ENCODE results near the gene SERPIND1.

DNA sequence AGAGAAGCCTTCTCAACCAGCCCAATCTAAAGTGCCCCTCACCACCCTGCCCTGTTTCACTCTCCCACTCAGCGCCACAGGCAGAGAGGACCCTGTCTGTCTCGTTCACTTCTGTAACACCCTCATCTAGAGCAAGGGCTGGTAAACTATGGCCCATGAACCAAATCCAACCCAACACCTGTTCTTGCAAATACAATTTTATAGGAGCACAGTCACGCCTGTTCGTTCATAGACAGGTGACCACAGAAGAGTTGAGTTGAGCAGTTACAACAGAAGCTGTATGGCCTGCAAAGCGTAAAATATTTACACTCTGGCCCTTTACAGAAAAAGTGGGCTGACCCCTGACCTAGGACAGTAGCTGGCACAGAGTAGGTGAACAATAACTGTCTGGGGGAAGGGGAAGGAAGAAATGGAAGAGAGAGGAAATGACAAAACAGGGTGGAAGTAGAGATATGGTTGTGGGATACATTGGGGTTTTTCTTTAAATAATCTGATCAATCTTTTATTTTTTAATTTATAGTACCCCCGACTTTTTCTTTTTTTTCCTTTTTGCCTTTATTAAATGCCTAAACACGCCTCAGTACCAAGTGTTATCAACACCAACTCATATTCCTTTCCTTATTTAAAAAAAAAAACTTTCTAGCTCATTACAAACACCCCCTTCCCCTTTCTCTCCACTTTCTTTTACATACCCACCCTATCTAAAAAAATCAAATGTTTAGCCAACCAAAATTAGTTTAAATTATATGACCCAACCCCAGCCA, 20.9 kb downstream of the SERPIND1 start:
- TF ChIP-seq, protein P1, sequence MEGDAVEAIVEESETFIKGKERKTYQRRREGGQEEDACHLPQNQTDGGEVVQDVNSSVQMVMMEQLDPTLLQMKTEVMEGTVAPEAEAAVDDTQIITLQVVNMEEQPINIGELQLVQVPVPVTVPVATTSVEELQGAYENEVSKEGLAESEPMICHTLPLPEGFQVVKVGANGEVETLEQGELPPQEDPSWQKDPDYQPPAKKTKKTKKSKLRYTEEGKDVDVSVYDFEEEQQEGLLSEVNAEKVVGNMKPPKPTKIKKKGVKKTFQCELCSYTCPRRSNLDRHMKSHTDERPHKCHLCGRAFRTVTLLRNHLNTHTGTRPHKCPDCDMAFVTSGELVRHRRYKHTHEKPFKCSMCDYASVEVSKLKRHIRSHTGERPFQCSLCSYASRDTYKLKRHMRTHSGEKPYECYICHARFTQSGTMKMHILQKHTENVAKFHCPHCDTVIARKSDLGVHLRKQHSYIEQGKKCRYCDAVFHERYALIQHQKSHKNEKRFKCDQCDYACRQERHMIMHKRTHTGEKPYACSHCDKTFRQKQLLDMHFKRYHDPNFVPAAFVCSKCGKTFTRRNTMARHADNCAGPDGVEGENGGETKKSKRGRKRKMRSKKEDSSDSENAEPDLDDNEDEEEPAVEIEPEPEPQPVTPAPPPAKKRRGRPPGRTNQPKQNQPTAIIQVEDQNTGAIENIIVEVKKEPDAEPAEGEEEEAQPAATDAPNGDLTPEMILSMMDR (IDR thresholded peaks at IDR 0.05): no peak
- no peak for TF ChIP-seq POLR2A (IDR thresholded peaks at IDR 0.05)

All from thyroid gland (tissue), 4 donors.